22Rv1 (cell line): ENCODE data around the gene CNTNAP2.
"Not testable (repeated sequence)": the region's sequence is repeated elsewhere in the genome, so short reads cannot be mapped to it uniquely, and the experiment has no call there.

ENCODE experiments used
- H3K27ac ChIP-seq: fragments of 450-650 bp; 2 replicates; pipeline ENCODE4 v1.5.1; 2017
- ZFX ChIP-seq: fragments of 450-650 bp; IDR thresholded peaks from 2 replicates; pipeline ENCODE4 v1.6.1; 2017; ENCODE audit warnings: antibody characterized with exemption, borderline replicate concordance
- TF ChIP-seq, protein P1 (sequence below): fragments of 450-650 bp; IDR thresholded peaks from 2 replicates; pipeline ENCODE4 v1.5.1; 2017; ENCODE audit warnings: mild to moderate bottlenecking

The CNTNAP2 gene

DNA sequence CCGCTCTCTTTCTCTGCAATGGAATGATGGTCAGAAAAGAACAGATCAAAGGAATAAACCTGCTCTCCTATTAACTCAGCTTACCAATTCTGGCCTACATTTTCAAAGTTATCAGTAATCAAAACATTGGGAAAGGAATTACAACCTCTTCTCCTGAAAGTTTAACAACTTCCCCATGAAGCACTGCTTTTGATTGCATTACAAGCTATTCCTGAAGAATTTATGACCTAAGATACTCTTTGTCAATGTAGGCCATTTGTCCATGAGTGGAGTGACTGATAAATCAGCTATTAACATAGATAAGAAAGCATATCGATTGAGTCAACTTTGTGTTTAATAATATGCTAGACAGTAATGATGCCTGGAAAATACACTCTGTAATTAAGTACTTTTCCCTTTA lies 2202.2 kb downstream of the CNTNAP2 start:
- H3K27ac ChIP-seq = no peak overlapping the region
- TF ChIP-seq, protein P1, sequence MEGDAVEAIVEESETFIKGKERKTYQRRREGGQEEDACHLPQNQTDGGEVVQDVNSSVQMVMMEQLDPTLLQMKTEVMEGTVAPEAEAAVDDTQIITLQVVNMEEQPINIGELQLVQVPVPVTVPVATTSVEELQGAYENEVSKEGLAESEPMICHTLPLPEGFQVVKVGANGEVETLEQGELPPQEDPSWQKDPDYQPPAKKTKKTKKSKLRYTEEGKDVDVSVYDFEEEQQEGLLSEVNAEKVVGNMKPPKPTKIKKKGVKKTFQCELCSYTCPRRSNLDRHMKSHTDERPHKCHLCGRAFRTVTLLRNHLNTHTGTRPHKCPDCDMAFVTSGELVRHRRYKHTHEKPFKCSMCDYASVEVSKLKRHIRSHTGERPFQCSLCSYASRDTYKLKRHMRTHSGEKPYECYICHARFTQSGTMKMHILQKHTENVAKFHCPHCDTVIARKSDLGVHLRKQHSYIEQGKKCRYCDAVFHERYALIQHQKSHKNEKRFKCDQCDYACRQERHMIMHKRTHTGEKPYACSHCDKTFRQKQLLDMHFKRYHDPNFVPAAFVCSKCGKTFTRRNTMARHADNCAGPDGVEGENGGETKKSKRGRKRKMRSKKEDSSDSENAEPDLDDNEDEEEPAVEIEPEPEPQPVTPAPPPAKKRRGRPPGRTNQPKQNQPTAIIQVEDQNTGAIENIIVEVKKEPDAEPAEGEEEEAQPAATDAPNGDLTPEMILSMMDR = no peak
- TF ChIP-seq ZFX = no peak

GRCh38 chr7:148319316-148319808 lies 2202.8 kb downstream of the CNTNAP2 start:
- no peak overlapping the region for H3K27ac ChIP-seq
- TF ChIP-seq, protein P1 = no peak
- no peak for TF ChIP-seq ZFX

- no peak for TF ChIP-seq ZFX
- TF ChIP-seq, protein P1 = no peak
- no peak overlapping the region for H3K27ac ChIP-seq
Measured at GRCh38 chr7:148325208-148325607, 2208.6 kb downstream of the CNTNAP2 start.

DNA sequence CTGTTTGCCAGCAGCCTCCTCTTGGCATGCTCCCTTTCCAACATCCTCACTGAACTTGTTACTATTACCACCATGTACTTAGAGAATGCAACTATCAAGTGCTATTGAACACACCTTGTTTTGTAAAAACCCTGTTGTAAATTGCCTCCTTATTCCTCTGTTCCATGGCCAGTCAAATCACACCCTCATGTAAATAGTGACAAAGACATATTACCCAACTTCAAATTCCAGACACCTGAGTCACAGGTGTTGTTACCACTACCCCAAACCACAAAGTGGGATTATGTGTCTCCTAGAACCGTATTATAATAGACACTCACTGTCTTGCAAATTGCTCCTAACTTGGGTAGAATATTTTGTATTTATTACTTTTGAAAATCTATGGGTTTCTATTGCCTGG lies 2210.8 kb downstream of the CNTNAP2 start:
- no peak for TF ChIP-seq ZFX
- TF ChIP-seq, protein P1 = no peak
- no peak overlapping the region for H3K27ac ChIP-seq

- TF ChIP-seq, protein P1 = no peak
- TF ChIP-seq ZFX = no peak
- H3K27ac ChIP-seq = no peak overlapping the region
Measured at GRCh38 chr7:148328906-148329305, 2212.3 kb downstream of the CNTNAP2 start.

DNA sequence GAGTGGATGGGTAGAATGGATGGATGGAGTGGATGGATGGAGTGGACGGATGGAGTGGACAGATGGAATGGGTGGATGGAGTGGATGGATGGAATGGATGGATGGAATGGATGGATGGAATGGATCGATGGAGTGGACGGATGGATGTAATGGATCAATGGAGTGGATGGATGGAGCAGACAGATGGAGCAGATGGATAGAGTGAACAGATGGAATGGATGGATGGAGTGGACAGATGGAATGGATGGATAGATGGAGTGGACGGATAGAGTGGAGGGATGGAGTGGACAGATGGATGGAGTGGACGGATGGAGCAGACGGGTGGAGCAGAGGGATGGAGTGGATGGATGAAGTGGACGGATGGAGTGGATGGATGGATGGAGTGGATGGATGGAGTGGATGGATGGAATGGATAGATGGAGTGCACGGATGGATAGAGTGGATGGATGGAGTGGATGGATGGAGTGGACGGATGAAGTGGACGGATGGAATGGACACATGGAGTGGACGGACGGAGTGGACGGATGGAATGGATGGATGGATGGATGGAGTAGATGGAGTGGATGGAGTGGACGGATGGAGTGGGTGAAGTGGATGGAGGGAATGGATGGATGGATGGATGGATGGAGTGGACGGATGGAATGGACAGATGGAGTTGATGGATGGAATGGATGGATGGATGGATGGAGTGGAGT lies 2213.7 kb downstream of the CNTNAP2 start:
- no peak overlapping the region for H3K27ac ChIP-seq
- TF ChIP-seq ZFX = no peak
- TF ChIP-seq, protein P1 = no peak

DNA sequence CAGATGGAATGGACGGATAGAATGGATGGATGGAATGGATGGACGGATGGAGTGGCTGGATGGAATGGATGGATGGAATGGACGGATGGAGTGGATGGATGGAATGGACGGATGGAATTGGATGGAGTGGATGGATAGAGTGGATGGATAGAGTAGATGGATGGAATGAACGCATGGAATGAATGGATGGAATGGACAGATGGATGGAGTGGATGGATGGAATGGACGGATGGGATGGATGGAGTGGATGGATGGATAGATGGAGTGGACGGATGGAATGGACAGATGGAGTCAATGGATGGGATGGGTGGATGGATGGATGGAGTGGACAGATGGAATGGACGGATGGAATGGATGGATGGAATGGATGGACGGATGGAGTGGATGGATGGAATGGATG lies 2214.2 kb downstream of the CNTNAP2 start:
- TF ChIP-seq, protein P1 = no peak
- no peak for TF ChIP-seq ZFX
- no peak overlapping the region for H3K27ac ChIP-seq

- not testable (repeated sequence) for H3K27ac ChIP-seq
Measured at GRCh38 chr7:148331456-148331855, 2214.9 kb downstream of the CNTNAP2 start.
